ENCODE data around the gene DYNC1H1.

The DYNC1H1 gene

GRCh38 chr14:102042699-102043098, 78.3 kb downstream of the DYNC1H1 start:
- no peak for TF ChIP-seq GATA2 (IDR thresholded peaks at IDR 0.05; ENCODE audit: low read depth, low read length)
- no peak for TF ChIP-seq GATA3 (IDR thresholded peaks at IDR 0.05; ENCODE audit: low read depth, low read length)

- TF ChIP-seq GATA2 (IDR thresholded peaks at IDR 0.05; ENCODE audit: low read depth, low read length), result no peak
- no peak for TF ChIP-seq GATA3 (IDR thresholded peaks at IDR 0.05; ENCODE audit: low read depth, low read length)
Observed at GRCh38 chr14:102043251-102044025, 79.1 kb downstream of the DYNC1H1 start.

DNA sequence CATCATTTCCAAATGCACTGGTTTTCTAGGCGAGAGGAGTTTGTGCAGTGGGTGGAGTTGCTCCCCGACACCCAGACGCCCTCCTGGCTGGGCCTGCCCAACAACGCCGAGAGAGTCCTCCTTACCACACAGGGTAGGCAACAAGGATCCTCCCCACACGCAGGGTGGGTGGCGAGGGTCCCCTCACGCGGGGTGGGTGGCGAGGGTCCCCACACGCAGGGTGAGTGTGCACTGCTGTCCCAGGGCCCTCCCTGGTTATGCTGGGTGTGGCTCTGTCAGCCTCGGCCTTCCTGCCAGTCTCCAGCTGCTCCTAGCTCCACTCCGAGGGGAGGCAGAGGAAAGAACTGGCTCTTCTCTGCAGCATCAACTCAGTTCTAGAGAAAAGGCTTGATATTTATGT, 80.2 kb downstream of the DYNC1H1 start:
- TF ChIP-seq GATA2 (IDR thresholded peaks at IDR 0.05; ENCODE audit: low read depth, low read length), result no peak
- no peak for TF ChIP-seq GATA3 (IDR thresholded peaks at IDR 0.05; ENCODE audit: low read depth, low read length)

- TF ChIP-seq GATA2 (IDR thresholded peaks at IDR 0.05; ENCODE audit: low read depth, low read length) (no peak), GATA3 (IDR thresholded peaks at IDR 0.05; ENCODE audit: low read depth, low read length) (no peak)
Observed at GRCh38 chr14:102046337-102047278, 82.2 kb downstream of the DYNC1H1 start.

GRCh38 chr14:102047808-102048540, 83.6 kb downstream of the DYNC1H1 start:
- TF ChIP-seq GATA3 (IDR thresholded peaks at IDR 0.05; ENCODE audit: low read depth, low read length), result no peak
- no peak for TF ChIP-seq GATA2 (IDR thresholded peaks at IDR 0.05; ENCODE audit: low read depth, low read length)

DNA sequence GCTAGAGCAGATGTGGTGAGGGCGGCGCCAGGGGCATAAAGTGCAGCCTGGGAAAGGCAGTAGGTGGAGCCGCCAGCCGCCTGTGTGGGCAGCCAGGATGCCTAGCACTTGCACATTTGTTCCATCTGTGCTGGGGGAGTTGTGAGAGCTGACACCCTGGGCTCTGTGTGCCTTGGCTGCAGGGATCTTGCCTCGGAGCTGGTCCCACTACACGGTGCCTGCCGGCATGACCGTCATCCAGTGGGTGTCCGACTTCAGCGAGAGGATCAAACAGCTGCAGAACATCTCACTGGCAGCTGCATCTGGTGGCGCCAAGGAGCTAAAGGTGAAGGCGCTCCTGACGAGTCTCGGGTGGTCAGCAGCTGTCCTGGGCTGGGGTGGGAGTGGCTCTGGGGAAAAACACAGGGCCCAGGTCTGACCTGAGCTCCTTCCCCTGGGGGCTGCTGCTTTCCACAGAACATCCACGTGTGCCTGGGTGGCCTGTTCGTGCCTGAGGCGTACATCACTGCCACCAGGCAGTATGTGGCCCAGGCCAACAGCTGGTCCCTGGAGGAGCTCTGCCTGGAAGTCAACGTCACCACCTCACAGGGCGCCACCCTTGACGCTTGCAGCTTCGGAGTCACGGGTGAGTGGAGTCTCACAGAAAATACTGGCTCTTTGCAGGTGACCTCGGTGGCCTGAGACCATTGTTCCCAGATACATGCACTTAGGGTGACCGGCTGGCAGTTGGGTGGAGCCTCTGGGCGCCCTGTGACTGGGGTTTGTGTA, 85.1 kb downstream of the DYNC1H1 start:
- TF ChIP-seq GATA2 (IDR thresholded peaks at IDR 0.05; ENCODE audit: low read depth, low read length) (no peak), GATA3 (IDR thresholded peaks at IDR 0.05; ENCODE audit: low read depth, low read length) (no peak)

- TF ChIP-seq GATA2 (IDR thresholded peaks at IDR 0.05; ENCODE audit: low read depth, low read length), result no peak
- TF ChIP-seq GATA3 (IDR thresholded peaks at IDR 0.05; ENCODE audit: low read depth, low read length), result no peak
Observed at GRCh38 chr14:102050026-102050405, 85.6 kb downstream of the DYNC1H1 start.

DNA sequence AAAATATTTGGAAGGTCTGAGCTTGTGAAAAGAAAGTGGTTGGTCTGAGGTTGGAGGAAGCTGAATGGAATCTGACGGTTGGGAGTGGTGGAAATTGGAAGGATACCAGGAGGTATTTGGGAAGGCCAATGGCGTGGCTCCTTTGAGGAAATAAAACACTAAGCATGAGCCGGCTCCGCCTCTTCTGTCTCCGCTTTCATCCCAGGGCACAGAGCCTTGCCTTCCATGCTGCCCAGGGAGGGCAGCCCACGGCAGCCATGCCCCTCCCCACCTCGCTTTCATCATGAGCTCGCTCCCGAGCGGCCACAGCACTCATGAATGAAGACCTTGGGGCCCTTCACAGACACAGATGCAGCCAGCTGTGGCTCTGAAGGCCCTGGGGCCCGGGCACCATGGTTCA, 86.3 kb downstream of the DYNC1H1 start:
- TF ChIP-seq GATA3 (IDR thresholded peaks at IDR 0.05; ENCODE audit: low read depth, low read length), result no peak
- no peak for TF ChIP-seq GATA2 (IDR thresholded peaks at IDR 0.05; ENCODE audit: low read depth, low read length)

DNA sequence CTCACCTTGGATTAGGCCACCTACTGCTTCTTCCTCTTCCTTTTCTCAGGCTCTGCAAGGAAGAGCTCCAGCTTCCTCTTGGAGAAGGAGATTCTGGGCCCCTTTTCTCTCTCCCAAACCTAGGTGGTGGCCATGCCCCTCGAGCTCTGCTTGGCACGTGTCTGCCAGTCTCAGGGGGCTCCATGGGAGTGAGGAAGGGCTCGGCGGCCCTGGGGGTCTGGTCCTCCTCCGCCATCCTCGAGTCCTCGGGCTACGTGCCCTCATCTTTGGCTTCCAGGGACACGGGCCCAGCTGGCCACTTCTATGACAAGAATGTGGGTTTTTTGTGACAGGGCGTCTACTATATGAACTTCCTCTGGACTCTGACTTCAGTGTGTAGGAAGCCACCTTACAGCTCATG, 88.1 kb downstream of the DYNC1H1 start:
- no peak for TF ChIP-seq GATA2 (IDR thresholded peaks at IDR 0.05; ENCODE audit: low read depth, low read length)
- no peak for TF ChIP-seq GATA3 (IDR thresholded peaks at IDR 0.05; ENCODE audit: low read depth, low read length)

DNA sequence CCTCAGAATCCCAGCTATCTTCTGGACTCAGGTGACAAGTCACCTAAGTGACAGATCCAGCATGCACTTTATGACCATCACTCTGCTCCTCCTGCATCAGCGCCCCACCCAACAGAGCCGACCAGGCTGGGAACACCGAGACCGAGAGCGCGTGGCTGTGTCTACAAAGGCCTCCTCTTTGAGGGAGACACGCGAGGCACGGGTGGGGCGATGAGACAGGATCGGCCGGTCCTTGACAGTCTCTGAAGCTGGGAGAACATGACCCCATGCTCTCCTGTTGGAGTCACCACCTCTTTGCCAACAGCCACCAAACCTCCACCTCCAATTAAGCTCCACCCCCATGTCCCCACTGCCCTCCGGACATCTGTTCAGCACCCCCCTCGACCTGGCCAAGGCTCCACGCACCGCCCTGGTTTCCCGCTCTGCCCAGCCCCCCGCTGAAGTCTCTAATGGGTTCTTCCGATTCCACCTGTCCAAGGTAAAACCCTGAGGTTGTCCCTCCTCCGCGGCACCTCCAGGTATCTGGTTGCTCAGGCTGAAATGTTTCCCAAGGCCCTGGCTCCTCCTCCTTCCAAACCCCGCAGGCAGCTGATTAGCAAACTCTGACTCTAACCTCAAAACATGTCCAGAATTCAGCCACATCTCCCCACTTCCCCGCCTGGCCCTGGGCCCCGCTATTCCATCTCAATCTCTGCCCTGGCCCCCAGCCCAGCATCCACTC, 91.0 kb downstream of the DYNC1H1 start:
- TF ChIP-seq GATA3 (IDR thresholded peaks at IDR 0.05; ENCODE audit: low read depth, low read length), result no peak
- TF ChIP-seq GATA2 (IDR thresholded peaks at IDR 0.05; ENCODE audit: low read depth, low read length), result no peak

DNA sequence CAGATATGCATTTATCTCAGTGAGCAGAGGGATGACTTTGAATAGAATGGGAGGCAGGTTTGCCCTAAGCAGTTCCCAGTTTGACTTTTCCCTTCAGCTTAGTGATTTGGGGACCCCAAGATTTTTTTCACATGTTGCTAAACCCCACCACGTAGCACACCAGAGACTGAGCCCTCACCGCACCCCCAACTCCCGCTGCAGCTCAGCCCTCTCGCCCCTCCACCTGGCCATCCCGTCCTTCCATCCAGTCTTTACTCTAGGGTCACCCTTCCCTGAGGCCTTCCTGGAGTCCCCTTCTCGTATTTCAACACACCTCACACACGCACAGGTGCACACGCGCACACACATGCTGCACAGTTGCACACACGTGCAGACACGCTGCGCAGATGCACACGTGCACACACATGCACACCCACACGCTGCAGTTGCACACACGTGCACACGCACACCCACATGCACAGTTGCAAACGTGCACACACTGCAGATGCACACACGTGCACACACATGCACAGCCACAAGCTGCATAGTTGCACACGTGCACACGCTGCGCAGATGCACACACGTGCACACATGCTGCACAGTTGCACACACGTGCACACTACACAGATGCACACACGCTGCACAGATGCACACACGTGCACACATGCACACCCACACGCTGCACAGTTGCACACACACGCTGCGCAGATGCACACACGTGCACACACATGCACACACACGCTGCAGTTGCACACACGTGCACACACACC, 92.5 kb downstream of the DYNC1H1 start:
- TF ChIP-seq GATA2 (IDR thresholded peaks at IDR 0.05; ENCODE audit: low read depth, low read length), result no peak
- TF ChIP-seq GATA3 (IDR thresholded peaks at IDR 0.05; ENCODE audit: low read depth, low read length), result no peak

GRCh38 chr14:102057480-102058114, 93.2 kb downstream of the DYNC1H1 start:
- TF ChIP-seq GATA2 (IDR thresholded peaks at IDR 0.05; ENCODE audit: low read depth, low read length) (no peak), GATA3 (IDR thresholded peaks at IDR 0.05; ENCODE audit: low read depth, low read length) (no peak)

Measured in SH-SY5Y (cell line).